HG03103 (cell line): ENCODE measurements around the gene BSN.

Experiments
- ATAC-seq: cut with Tn5 transposase; IDR thresholded peaks from one replicate; pipeline ENCODE4 v1.9.1; 2021; ENCODE audit warnings: low read depth; ENCODE audit not compliant: unreplicated experiment

The BSN gene

GRCh38 chr3:49591615-49592014 is 37.3 kb downstream of the BSN start:
- no peak for ATAC-seq

GRCh38 chr3:49593041-49593440 is 38.8 kb downstream of the BSN start:
- ATAC-seq = no peak

GRCh38 chr3:49600781-49601180 is 46.5 kb downstream of the BSN start:
- ATAC-seq = no peak

- no peak for ATAC-seq
These were observed 47.2 kb downstream of the BSN start for GRCh38 chr3:49601358-49602048.

DNA sequence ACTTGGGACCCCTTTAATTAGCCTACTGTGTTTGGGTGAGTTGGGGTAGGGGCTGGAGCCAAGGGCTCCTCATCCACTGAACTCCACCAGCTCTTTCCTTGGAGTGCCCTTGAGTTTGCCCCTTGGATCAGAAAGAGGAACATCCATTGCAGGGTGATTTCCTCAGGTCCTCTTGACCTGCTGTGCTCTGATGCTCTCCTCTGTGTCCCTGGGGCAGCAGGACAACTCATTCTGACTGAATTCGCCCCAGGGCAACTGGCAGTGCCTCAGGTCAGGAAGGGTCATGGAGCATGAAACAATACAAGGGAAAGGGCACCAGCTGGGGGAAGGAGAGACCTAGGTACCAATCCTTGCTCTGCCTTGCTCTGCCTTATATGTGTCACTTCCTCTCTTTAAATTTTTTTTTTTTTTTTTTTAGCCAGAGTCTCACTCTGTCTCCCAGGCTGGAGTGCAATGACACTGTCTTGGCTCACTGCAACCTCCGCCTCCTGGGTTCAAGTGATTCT is 47.8 kb downstream of the BSN start:
- ATAC-seq = no peak

DNA sequence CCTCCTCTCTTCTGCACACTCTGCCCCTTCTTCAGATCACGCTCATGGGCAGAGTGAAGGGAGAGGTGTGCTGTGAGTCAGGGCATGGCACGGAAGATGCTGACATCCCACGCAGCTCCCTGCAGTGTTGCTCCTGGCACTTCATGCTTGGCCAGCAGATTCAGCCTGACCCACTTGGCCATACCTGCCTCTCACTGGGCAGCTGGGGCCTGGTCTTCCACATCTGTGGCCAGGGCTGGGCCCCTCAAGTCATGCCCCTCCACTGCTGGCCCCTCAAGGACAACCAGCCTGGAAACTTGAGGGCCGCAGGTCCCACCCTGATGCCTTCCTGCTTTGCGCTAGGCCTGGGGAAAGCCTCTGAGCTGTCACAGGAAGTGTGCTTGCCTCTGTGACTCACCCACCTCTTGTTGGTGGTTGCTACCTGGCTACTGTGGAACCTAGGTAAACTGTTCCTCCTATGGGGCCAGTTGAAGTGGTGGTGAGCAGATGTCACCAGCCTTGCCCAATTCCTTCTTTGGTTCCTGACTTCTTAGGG is 48.7 kb downstream of the BSN start:
- no peak for ATAC-seq

DNA sequence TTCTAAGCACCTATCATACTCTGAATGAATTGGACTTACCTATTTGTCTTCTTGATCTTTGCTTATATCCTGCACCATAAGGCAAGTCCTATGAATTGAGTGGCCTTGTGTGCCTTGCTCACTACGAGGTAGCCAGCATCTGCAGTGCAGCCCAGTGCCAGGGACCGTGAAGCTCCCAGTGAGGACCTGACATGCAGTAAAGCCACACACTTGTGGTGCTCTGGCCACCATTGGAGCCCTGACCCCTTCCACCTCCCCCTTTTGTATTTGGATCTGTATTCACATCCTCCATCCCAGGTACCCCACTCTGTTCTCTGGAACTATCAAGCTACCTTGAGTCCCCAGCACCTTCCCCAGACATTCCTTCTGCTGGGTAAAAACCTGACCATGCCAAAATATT is 52.1 kb downstream of the BSN start:
- ATAC-seq = no peak

- no peak for ATAC-seq
These were observed 52.9 kb downstream of the BSN start for GRCh38 chr3:49607105-49607591.

DNA sequence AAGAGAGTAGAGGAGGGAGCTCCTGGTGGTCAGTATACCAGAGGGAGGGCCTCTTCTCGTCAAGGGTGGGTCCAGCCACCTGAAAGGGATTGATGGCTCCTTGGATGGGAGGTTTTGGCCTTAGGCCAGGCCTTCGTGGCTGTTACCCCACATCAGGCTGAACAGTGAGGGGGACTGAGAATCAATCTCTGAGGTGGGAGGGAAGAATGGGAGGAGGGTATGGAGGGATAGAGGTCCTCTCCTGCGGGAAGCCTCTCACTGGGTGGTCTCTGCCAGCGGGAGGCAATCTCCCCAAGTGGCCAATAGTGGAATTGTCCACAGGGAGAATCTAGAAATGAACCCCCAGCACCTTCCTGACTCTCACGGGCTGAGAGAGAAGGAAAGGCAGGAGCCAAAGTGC is 53.5 kb downstream of the BSN start:
- ATAC-seq = no peak

DNA sequence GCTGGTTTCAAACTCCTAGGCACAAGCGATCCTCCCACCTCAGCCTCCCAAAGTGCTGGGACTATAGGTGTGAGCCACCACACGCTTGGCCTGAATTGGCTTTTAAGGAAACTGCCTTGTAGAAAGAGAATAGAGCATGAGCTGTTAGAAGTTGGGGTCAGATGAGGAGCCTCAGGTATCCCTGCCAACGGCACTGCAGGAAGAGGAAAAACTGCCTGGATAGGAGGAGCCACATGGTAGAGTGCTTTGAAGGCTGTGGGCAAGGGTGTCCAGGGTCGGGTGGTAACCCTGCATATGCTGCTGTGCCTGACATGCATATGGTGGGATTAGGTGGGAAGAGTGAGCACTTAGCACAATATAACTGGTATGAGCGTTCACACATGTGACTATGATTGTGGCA is 55.0 kb downstream of the BSN start:
- no peak for ATAC-seq

DNA sequence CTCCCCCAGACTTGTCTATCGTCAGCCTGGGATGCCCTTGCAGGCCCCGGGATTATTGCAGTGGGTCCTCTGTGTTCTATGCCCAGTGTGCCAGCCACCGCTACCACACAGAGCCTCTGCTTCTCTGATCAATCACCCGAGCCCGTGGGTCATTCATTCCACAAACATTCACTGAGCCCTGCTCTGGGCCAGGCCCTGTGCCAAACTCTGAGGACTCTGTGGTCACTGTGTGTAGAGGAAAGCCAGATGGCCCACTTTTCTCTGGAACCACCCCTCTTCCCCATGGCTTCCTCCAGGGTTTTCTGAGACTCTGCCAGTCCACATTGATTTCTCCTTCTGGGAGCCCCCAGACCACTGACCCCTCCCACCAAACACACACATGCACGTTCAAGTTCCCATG is 55.5 kb downstream of the BSN start:
- no peak for ATAC-seq

DNA sequence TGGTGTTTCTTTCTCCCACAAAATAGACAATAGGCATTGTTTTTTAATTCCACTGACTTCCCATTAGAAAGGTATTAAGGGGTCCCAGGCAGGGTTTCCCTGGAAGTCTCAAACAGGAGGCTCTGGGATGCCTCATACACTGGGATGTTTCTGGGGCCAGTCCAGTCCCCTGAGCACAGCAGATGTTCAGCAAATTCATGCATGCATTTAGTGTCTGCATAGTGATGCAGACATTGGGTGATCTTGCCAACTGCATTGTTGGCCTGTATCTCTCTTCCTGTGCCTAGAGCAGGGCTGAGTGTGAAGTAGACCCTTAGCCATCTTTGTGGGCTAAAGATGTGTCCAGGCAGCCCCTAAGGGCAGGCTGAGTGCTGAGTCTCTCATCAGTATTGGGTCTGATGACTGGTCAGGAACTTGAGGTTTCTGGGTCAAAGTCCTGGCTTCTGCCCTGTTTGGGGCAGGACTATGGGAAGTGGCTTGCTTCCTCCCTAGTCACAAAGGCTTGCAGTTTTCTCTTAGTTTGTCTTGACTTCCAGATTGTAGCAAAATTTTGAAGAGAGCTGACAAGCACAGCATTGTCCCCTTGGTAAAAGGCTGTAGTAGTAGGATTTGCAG is 56.5 kb downstream of the BSN start:
- ATAC-seq = no peak

- no peak for ATAC-seq
These were observed 57.0 kb downstream of the BSN start for GRCh38 chr3:49611291-49611690.

- ATAC-seq = no peak
These were observed 57.4 kb downstream of the BSN start for GRCh38 chr3:49611719-49612118.

DNA sequence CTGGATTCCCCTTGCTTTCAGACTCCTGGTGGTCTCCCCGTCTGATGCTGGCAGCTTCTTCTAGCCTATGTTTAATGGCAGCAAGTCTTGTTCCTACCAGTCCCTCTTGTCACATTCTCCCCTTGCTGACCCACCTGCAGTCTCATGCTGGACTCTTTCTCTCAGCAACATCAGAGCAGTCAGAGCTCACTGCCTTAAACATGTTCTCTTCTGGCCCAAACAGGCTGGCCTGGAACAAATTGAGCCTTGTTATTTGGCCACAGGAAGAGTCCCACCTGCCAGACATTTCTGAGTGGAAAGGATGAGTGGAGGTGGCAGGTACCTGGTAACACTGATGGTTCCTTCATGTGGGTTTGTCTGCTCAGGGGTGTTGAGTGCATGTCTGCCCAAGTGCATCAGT is 60.7 kb downstream of the BSN start:
- no peak for ATAC-seq

GRCh38 chr3:49616061-49616460 is 61.8 kb downstream of the BSN start:
- ATAC-seq = no peak

GRCh38 chr3:49616491-49616941 is 62.2 kb downstream of the BSN start:
- no peak for ATAC-seq

GRCh38 chr3:49617390-49618013 is 63.2 kb downstream of the BSN start:
- ATAC-seq = no peak

- ATAC-seq = no peak
These were observed 64.1 kb downstream of the BSN start for GRCh38 chr3:49618412-49618811.

DNA sequence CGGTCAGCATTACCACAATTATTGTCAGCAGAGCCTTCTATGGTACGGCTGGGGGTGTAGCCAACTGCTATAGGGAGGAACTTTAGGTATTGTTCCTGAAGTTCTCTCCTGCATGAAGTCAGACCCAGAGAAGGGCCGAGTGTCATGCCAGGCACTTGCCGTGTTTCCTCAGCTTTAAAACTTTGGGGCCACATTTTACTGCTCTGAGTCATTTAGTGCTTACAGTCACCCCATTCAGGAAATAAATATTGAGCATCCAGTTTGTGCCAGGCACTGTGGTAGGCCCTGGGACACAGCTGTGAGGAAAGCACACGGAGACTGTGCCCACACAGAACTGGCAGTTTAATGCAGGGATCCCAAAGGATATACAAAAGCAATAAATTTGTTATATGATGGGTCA is 65.4 kb downstream of the BSN start:
- ATAC-seq = no peak

- ATAC-seq = no peak
These were observed 66.5 kb downstream of the BSN start for GRCh38 chr3:49620728-49621127.
